NCI-H1105 treated with DMSO at 0.1 percent for 48 hours (cell line): ENCODE data around the gene RAB18.
"Not testable (repeated sequence)": the region's sequence is repeated elsewhere in the genome, so short reads cannot be mapped to it uniquely, and the experiment has no call there.

Experiments used
- DNase-seq: peaks from one replicate; lab custom pipeline; 2025; lab: John Stamatoyannopoulos, UW

Gene RAB18

DNA sequence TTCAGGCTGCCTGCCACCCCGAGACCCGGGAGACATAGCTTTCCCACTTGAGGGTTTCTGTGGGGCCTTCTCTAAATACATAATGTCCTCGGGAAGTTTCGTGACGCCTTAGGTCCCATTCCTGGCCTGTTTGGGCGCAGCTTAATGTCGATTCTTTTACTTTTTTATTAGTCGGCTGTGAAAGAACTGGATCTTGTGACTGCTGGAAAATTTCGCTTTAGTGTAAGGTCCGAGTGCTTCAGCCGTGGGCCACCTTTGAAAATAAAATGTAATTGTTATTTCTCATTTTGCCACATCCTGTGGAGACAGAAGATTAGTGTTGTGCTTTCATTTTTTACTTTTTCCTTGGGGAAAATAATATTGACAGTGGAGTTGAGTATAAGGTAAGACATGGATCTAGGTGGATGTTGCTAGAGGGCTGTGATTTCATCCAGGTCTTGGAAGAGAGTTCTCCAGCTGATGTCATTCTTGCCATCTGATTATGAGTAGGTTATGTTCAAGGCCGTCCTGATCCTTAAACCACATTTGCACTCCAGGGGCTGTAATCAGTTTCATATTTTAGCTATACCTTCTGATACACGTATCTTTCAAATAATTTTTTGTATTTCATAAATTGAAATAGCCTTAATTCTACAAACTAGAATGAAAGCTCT lies 830 bp downstream of the RAB18 start:
- DNase-seq = no peak

DNA sequence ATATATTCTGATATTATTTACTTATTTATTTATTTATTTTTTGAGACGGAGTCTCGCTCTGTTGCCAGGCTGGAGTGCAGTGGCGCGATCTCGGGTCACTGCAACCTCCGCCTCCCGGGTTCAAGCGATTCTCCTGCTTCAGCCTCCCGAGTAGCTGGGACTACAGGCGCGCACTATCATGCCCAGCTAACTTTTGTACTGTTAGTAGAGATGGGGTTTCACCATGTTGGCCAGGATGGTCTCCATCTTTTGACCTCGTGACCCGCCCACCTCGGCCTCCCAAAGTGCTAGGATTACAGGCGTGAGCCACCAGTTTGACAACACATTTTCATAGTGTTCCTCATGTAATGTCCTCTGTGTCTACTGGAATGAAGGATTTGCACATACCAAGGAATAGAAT lies 1.4 kb downstream of the RAB18 start:
- DNase-seq = not testable (repeated sequence)

DNA sequence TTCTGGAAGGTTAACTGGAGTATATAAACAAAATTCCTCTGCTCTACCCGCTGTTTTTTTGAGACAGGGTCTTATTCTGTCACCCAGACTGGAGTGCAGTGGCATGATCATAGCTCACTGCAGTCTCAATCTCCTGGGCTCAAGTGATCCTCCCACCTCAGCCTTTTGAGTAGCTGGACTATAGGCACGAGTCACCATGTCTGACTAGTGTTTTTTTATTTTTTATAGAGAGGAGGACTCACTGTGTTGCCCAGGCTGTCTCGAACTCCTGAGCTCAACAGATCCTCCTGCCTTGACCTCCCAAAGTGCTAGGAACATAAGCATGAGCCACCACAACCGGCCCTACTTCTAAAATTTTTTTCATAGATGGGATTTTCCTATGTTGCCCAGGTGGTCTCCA lies 2.2 kb downstream of the RAB18 start:
- DNase-seq = no peak

GRCh38 chr10:27512548-27512947 lies 8.4 kb downstream of the RAB18 start:
- DNase-seq = no peak

GRCh38 chr10:27513451-27514191 lies 9.5 kb downstream of the RAB18 start:
- no peak for DNase-seq

- DNase-seq = no peak
Observed at GRCh38 chr10:27514243-27514642, 10.1 kb downstream of the RAB18 start.

GRCh38 chr10:27518261-27518660 lies 14.2 kb downstream of the RAB18 start:
- DNase-seq = no peak

DNA sequence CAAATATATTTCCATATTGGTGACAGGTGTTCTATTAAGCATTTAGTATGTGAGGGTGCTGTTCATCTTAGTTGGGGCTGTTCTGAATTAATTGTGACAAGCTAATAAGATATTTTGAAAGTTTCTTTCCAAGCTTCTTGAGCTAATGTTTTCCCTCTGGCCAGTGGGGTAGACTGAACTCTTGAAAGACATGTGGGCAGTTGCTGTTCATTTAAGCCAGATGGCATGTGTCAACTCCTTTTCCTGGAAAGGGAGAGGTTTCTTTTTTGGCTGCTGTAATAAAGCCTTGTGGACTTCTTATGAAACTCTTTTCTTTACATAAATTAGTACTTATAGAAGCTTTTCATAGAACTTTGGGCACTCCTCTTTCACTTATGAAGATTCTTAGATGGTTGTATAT lies 21.7 kb downstream of the RAB18 start:
- DNase-seq = no peak

GRCh38 chr10:27526242-27526641 lies 22.1 kb downstream of the RAB18 start:
- DNase-seq = no peak

GRCh38 chr10:27527666-27528295 lies 23.7 kb downstream of the RAB18 start:
- DNase-seq = no peak

DNA sequence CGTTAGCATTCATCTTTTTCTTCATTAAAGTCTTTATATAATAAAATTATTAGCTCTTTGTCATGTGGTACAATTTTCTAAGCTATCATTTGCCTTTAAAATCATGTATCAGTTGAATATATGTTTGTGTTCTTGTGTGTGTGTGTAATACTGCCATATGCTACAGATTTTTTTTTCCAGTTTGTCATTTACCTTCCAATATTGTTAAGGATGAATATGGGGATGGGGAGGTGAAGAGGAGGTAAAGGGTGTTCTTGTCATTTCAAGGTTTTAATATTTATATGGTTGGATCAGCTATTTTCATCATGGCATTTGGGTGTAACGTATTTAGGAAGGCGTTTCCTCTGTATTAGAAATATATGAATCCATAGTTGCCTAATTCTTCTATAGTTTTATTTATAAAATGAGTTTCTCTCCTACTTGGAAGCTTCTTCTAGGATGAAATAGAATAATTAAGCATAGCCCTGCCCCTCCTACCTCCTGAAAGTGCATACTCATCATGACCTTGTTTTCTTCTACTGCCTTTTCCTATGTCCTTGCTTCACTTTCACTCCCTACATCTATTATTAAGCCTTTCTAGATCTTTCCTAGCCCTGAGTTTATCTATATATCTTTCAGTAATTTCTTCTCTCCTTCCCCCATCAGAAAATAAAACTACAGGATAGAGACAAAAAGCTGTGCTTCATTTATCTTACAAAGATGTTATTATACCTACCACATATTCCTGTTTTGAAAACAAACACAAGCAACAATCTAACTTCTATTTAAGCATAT lies 25.1 kb downstream of the RAB18 start:
- no peak for DNase-seq

DNA sequence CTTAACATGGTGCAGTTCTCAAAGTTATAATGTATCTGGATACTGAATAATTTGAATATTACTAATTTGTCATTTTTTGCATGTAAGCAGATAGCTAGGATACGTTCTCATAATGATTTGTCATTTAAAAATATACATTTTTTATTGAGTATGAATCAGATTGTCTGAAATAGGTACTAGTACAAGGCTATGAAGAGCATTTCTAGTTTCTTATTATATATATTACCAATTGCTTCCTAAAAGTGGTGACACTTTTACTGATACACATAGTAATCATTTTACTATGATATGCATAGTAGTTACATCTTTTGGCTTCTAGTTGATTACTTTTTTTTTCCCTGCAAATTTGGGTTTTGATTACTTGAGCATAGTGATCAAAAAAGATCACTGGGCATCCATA lies 26.4 kb downstream of the RAB18 start:
- DNase-seq = no peak

- DNase-seq = no peak
Observed at GRCh38 chr10:27531336-27531847, 27.3 kb downstream of the RAB18 start.

- DNase-seq = no peak
Observed at GRCh38 chr10:27534161-27534700, 30.1 kb downstream of the RAB18 start.

- DNase-seq = no peak
Observed at GRCh38 chr10:27535317-27535716, 31.2 kb downstream of the RAB18 start.

GRCh38 chr10:27536437-27536836 lies 32.3 kb downstream of the RAB18 start:
- DNase-seq = no peak

DNA sequence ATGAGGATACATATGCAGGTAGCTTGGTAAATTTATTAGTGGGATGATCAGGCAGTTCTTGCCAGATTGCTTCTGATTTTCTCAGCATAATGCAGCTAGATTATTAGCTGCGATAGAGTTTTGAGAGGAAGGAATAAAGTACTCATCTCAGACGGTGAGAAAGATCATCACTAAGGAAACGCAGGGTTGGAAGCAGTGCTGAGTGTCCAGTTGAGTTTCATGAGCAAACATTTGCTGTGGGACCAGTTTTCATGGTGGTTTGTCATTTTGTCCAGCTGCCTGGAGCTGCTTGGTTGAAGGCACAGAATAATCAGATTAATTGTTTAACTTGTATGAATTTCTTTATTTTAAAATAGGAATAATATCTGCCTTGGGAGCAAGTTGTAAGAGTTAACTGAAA lies 33.1 kb downstream of the RAB18 start:
- DNase-seq = no peak

GRCh38 chr10:27537787-27538186 lies 33.7 kb downstream of the RAB18 start:
- no peak for DNase-seq

GRCh38 chr10:27540672-27541071 lies 36.6 kb downstream of the RAB18 start:
- DNase-seq = no peak

DNA sequence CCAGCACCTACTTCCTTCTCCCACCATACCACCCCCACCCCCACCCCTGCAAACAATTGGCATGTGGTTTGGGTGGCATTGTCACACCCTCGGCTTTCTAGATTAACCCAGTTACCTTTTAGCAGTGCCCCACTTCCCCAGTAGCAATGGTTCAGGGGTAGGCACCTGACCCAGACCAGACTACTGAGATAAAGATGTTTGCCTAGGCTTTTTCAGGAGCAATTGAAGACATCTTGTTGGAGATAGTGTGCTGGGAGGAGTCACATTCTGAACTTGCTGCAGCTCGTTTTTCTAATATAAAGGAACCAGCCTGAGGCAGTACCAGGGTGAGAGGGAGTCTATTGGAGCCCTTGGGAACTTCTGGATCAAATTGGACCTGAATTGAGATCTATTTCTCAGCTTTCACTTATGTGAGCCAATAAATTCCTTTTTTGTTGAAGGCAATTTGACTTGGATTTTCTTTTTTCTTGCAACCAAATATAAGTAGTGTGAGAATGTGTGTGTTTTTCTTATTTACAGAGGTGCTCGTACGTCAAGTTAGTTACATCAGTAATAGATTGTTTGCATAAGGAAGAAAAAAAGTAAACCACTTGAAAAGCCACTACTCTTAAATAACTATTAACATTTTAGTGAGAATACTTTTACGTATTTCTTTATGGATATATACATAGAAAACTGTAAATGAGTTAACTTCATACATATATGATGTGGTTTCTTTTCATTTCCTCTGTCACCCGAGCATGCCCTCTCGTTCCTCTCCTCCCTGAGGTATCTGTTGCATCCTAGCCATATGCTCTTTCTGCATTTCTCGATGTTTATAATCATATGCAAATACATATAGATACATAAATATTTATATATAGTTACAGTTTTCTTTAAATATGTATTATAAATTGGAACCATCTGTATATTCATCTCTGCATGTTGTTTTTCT lies 38.0 kb downstream of the RAB18 start:
- DNase-seq = no peak

DNA sequence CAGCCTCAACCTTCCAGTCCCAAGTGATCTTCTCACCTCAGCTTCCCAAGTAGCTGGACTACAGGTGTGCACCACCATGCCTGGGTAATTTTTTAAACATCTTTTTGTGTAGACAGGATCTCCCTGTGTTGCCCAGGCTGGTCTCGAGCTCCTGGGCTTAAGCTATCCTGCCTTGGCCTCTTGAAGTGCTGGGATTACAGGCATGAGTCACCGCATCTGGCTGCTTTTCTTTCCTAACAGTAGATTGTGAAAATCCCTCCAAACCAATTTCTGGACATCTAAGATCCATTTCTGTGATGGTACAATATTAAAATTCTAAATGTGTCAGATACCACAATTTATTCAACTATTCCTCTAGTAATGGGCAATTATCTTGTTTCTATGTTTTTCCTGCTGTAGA lies 38.7 kb downstream of the RAB18 start:
- DNase-seq = no peak
